ENCODE measurements around the gene ZNF296. TPM values are rescaled to one million over a fixed set of nuclear protein-coding genes. Genes with fewer than 3 reads are reported as not detected.

Gene ZNF296
- total RNA-seq, 4 donors from 2014 or later: 2.1 to 5.5 (median 5.4) TPM; not detected in 1

GRCh38 chr19:45094707-45095106, 18.4 kb upstream of the ZNF296 start:
- no peak for DNase-seq
- Histone ChIP-seq H3K4me3 (peak overlapping the region in 1 of 4 donors; percentile 100), H3K4me1 (peaks cover 11 to 76% (median 16%) of the 10 kb centered on the region in 4 donors), H3K27me3 (no peaks in the 10 kb centered on the region), H3K9me3 (no peaks in the 10 kb centered on the region), H3K27ac (no peak overlapping the region), H3K36me3 (no peaks in the 10 kb centered on the region)
- no peak for TF ChIP-seq POLR2A (IDR thresholded peaks at IDR 0.05)
- TF ChIP-seq, protein P1, sequence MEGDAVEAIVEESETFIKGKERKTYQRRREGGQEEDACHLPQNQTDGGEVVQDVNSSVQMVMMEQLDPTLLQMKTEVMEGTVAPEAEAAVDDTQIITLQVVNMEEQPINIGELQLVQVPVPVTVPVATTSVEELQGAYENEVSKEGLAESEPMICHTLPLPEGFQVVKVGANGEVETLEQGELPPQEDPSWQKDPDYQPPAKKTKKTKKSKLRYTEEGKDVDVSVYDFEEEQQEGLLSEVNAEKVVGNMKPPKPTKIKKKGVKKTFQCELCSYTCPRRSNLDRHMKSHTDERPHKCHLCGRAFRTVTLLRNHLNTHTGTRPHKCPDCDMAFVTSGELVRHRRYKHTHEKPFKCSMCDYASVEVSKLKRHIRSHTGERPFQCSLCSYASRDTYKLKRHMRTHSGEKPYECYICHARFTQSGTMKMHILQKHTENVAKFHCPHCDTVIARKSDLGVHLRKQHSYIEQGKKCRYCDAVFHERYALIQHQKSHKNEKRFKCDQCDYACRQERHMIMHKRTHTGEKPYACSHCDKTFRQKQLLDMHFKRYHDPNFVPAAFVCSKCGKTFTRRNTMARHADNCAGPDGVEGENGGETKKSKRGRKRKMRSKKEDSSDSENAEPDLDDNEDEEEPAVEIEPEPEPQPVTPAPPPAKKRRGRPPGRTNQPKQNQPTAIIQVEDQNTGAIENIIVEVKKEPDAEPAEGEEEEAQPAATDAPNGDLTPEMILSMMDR (IDR thresholded peaks at IDR 0.05): no peak

GRCh38 chr19:45094137-45094536, 17.9 kb upstream of the ZNF296 start:
- Histone ChIP-seq H3K27me3 (no peaks in the 10 kb centered on the region), H3K9me3 (no peaks in the 10 kb centered on the region), H3K4me3 (peak overlapping the region; percentile 94 to 100 (median 98)), H3K36me3 (no peaks in the 10 kb centered on the region), H3K4me1 (peaks cover 10 to 75% (median 16%) of the 10 kb centered on the region in 4 donors), H3K27ac (no peak overlapping the region)
- TF ChIP-seq, protein P1 (IDR thresholded peaks at IDR 0.05): no peak
- no peak for TF ChIP-seq POLR2A (IDR thresholded peaks at IDR 0.05)
- no peak for DNase-seq

GRCh38 chr19:45092747-45093678, 16.7 kb upstream of the ZNF296 start, which contains the start of gene PPP1R37:
TSS of gene PPP1R37 (plus strand) at chr19:45093179. CDS start at chr19:45093326, 147 bp downstream.
- Histone ChIP-seq H3K4me1 (peaks cover 3 to 72% (median 14%) of the 10 kb centered on the region in 4 donors), H3K9me3 (no peaks in the 10 kb centered on the region), H3K27ac (peak within 1 kb of the TSS; percentile 78 to 91 (median 84)), H3K27me3 (no peaks in the 10 kb centered on the region), H3K4me3 (peak within 1 kb of the TSS; percentile 94 to 100 (median 98)), H3K36me3 (peaks cover 0 to 6% (median 0%) of the 10 kb centered on the region in 3 donors)
- peak; percentile 91 to 97 (median 94) for DNase-seq
- peak; percentile 38 to 49 for TF ChIP-seq POLR2A (IDR thresholded peaks at IDR 0.05)
- TF ChIP-seq, protein P1 (IDR thresholded peaks at IDR 0.05): peak in 5 of 6 experiments; percentile 14 to 58 (median 43)

- Histone ChIP-seq H3K9me3 (no peaks in the 10 kb centered on the region), H3K4me1 (peaks cover 0 to 55% (median 14%) of the 10 kb centered on the region in 4 donors), H3K27ac (peak overlapping the region; percentile 78 to 91 (median 84)), H3K27me3 (no peaks in the 10 kb centered on the region), H3K4me3 (peak overlapping the region; percentile 94 to 100 (median 98)), H3K36me3 (peaks cover 0 to 6% (median 0%) of the 10 kb centered on the region in 3 donors)
- TF ChIP-seq, protein P1 (IDR thresholded peaks at IDR 0.05): no peak
- TF ChIP-seq POLR2A (IDR thresholded peaks at IDR 0.05): peak; percentile 52 to 65
- peak; percentile 96 to 99 (median 99) for DNase-seq
Observed at GRCh38 chr19:45091031-45091923, 15.0 kb upstream of the ZNF296 start.

DNA sequence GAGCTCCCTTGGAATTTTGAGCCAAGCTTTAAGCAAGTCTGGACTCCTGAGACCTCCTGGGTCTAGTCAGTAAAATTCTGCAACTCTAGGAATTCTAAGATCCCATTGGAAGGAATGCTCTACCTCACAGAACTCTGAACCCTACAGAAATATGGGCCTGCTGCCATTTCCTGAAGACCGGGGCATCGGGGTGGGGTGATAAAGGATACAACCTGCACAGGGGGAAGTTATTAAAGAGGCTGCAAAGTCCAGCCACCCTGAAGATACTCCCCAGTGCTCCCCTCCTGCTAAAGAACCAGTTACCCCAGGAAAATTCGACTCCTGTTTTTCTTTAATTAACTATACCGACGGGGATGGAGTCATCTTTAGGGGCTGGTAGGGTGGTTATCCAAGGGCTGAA, 14.3 kb upstream of the ZNF296 start:
- DNase-seq: peak in 2 of 3 donors; percentile 56 to 59
- H3K4me1 ChIP-seq: peaks cover 0 to 48% (median 14%) of the 10 kb centered on the region in 4 donors
- H3K27me3 ChIP-seq: no peaks in the 10 kb centered on the region
- TF ChIP-seq, protein P1 (IDR thresholded peaks at IDR 0.05): no peak
- no peak for TF ChIP-seq POLR2A (IDR thresholded peaks at IDR 0.05)
- H3K36me3 ChIP-seq: peaks cover 0 to 6% (median 0%) of the 10 kb centered on the region in 3 donors
- H3K9me3 ChIP-seq: no peaks in the 10 kb centered on the region
- peak overlapping the region in 3 of 4 donors; percentile 94 to 100 (median 99) for H3K4me3 ChIP-seq
- H3K27ac ChIP-seq: peak overlapping the region in 3 of 4 donors; percentile 32 to 91 (median 78)
